Measurements from ENCODE around the gene MANBA. TPM values are rescaled to one million over a fixed set of nuclear protein-coding genes. Genes with fewer than 3 reads are reported as not detected.
"Not testable (repeated sequence)": the region's sequence is repeated elsewhere in the genome, so short reads cannot be mapped to it uniquely, and the experiment has no call there.

Gene MANBA
- total RNA-seq, 3 donors from 2014 or later (not counting 1 experiment from before 2014, with no cell fraction given) = 38.1 to 43.2 (median 40.8) TPM

DNA sequence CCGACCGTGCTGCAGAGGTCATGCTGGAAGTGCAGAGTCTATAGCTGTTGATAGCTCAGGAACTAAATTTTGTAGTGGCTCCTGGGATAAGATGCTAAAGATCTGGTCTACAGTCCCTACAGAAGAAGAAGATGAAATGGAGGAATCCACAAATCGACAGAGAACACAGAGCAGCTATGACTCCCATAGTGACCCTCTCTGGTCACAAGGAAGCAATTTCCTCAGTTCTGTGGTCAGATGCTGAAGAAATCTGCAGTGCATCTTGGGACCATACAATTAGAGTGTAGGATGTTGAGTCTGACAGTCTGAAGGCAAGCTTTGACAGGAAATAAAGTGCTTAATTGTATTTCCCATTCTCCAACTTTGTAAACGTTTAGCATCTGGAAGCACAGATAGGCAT is 8.8 kb downstream of the MANBA start:
- no peak overlapping the region for H3K4me3 ChIP-seq (ENCODE audit: low read length)
- no peak for TF ChIP-seq CTCF (IDR thresholded peaks at IDR 0.05)
- Mint-ChIP-seq H3K9me3 (no peaks in the 10 kb centered on the region), H3K27ac (peak overlapping the region in 1 of 2 donors; percentile 9), H3K27me3 (ENCODE audit: low read depth in 2 of 2) (no peaks in the 10 kb centered on the region), H3K36me3 (no peaks in the 10 kb centered on the region), H3K4me3 (no peak overlapping the region), H3K4me1 (peaks cover 10 to 22% of the 10 kb centered on the region in 2 donors)
- ATAC-seq = no peak
- H3K9me3 ChIP-seq (ENCODE audit: control insufficient read depth, insufficient read depth, low read length) = no peaks in the 10 kb centered on the region
- no peaks in the 10 kb centered on the region for H3K4me1 ChIP-seq (ENCODE audit: control insufficient read depth, insufficient read depth, low read length)
- DNase-seq = no peak
- 84% methylated on average over 4 of the region's 4 CpGs for WGBS (ENCODE audit: insufficient coverage)
- H3K27ac ChIP-seq (ENCODE audit: low read length) = no peak overlapping the region
- intact Hi-C loops (cut with micrococcal nuclease) = no loop called here
- H3K27me3 ChIP-seq (ENCODE audit: control insufficient read depth, insufficient read depth, low read length) = no peaks in the 10 kb centered on the region
- H3K36me3 ChIP-seq (ENCODE audit: control insufficient read depth, insufficient read depth, low read length) = peaks cover 3% of the 10 kb centered on the region

GRCh38 chr4:102743352-102743751 is 17.4 kb downstream of the MANBA start:
- peak in 1 of 2 donors; percentile 12 for DNase-seq
- peaks cover 28 to 35% of the 10 kb centered on the region in 2 donors for H3K4me1 Mint-ChIP-seq
- H3K36me3 ChIP-seq (ENCODE audit: control insufficient read depth, insufficient read depth, low read length); H3K4me3 Mint-ChIP-seq; H3K27ac ChIP-seq (ENCODE audit: low read length); H3K27me3 Mint-ChIP-seq (ENCODE audit: low read depth in 2 of 2); H3K9me3 Mint-ChIP-seq; H3K4me3 ChIP-seq (ENCODE audit: low read length); H3K27me3 ChIP-seq (ENCODE audit: control insufficient read depth, insufficient read depth, low read length); intact Hi-C loops (cut with micrococcal nuclease); H3K9me3 ChIP-seq (ENCODE audit: control insufficient read depth, insufficient read depth, low read length); H3K4me1 ChIP-seq (ENCODE audit: control insufficient read depth, insufficient read depth, low read length): not testable (repeated sequence)
- peak; percentile 72 to 73 (median 73) for ATAC-seq
- peaks cover 13% of the 10 kb centered on the region for H3K36me3 Mint-ChIP-seq
- 26% methylated on average over 4 of the region's 4 CpGs for WGBS (ENCODE audit: insufficient coverage)
- peak overlapping the region; percentile 57 to 75 for H3K27ac Mint-ChIP-seq

DNA sequence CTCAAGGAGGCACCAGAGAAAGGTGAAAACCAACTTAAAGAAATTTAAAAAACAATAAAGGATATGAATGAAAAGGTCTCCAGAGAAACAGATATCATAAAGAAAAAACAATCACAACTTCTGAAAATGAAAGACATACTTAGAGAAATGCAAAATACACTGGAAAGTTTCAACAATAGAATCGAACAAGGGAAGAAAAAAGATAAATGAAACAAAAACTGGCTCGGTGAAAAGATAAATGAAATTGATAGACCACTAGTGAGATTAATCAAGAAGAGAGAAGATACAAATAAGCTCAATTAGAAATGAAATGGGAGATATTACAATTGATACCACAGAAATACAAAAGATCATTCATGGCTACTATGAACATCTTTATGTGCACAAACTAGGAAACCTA is 22.0 kb downstream of the MANBA start:
- H3K4me3 ChIP-seq (ENCODE audit: low read length); H3K9me3 Mint-ChIP-seq; DNase-seq; H3K36me3 ChIP-seq (ENCODE audit: control insufficient read depth, insufficient read depth, low read length); H3K4me3 Mint-ChIP-seq; intact Hi-C loops (cut with micrococcal nuclease); H3K27me3 ChIP-seq (ENCODE audit: control insufficient read depth, insufficient read depth, low read length); H3K27me3 Mint-ChIP-seq (ENCODE audit: low read depth in 2 of 2); ATAC-seq; H3K9me3 ChIP-seq (ENCODE audit: control insufficient read depth, insufficient read depth, low read length); H3K27ac Mint-ChIP-seq; H3K27ac ChIP-seq (ENCODE audit: low read length): not testable (repeated sequence)
- peaks cover 45 to 73% of the 10 kb centered on the region in 2 donors for H3K4me1 Mint-ChIP-seq
- WGBS (ENCODE audit: insufficient coverage) = 71% methylated on average over 1 of the region's 2 CpGs
- H3K4me1 ChIP-seq (ENCODE audit: control insufficient read depth, insufficient read depth, low read length) = peaks cover 14% of the 10 kb centered on the region
- peaks cover 13% of the 10 kb centered on the region for H3K36me3 Mint-ChIP-seq

DNA sequence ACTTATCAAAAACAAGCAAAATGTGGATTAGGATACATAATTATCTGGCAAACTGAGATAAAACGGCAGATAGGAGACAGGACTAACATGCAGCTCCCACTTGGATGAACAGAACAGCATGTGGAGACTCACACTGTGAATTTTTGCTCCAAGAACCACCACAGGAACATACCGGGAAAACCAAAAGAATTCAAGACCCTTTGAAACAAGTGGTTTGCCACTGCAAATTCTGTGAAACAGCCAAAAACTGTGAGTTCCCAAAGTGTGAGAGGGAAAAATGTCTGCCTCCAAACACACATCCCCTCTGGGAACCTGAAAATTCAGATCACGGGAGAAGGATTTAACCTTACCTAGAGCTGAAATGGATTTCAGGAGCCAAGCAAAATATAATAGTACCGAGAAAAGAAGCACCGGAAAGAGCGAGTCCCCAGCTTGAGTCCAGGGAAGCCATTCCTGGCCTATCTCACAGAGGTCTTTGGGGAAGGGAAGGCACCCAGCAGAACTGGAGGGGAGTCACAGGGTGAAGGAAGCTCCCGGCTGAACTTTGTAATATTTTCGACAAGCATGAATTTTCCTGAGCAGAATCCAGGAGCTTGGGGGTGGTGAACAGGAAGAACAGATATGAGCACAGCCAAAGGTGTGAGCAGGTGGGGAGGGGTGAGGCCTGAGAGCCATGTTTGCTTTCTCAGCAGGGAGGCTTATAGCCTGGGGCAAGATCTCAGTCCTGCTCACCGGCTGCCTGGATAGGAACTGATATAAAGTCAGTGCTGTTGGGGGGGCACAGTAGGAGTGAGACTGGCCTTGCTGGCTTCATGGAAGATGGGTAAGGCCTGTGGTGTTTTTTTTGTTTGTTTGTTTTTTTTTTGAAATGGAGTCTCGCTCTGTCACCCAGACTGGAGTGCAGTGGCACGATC is 23.9 kb downstream of the MANBA start:
- peaks cover 49 to 78% of the 10 kb centered on the region in 2 donors for H3K4me1 Mint-ChIP-seq
- DNase-seq (no peak), ATAC-seq (no peak)
- H3K9me3 ChIP-seq (ENCODE audit: control insufficient read depth, insufficient read depth, low read length) = peaks cover under 1% of the 10 kb centered on the region
- WGBS (ENCODE audit: insufficient coverage) = 97% methylated on average over 11 of the region's 11 CpGs
- peaks cover 13% of the 10 kb centered on the region for H3K36me3 Mint-ChIP-seq
- H3K27ac Mint-ChIP-seq = peak overlapping the region; percentile 95
- H3K27me3 ChIP-seq (ENCODE audit: control insufficient read depth, insufficient read depth, low read length) = no peaks in the 10 kb centered on the region
- H3K4me1 ChIP-seq (ENCODE audit: control insufficient read depth, insufficient read depth, low read length) = peaks cover 14% of the 10 kb centered on the region
- no peak overlapping the region for H3K4me3 ChIP-seq (ENCODE audit: low read length)
- H3K9me3 Mint-ChIP-seq = peaks cover 3% of the 10 kb centered on the region in 2 donors
- no peak overlapping the region for H3K4me3 Mint-ChIP-seq
- H3K27me3 Mint-ChIP-seq (ENCODE audit: low read depth in 2 of 2) = no peaks in the 10 kb centered on the region
- no peaks in the 10 kb centered on the region for H3K36me3 ChIP-seq (ENCODE audit: control insufficient read depth, insufficient read depth, low read length)
- H3K27ac ChIP-seq (ENCODE audit: low read length) = no peak overlapping the region
- intact Hi-C loops (cut with micrococcal nuclease) = no loop called here
- no peak for TF ChIP-seq CTCF (IDR thresholded peaks at IDR 0.05)
